Activated naive CD4-positive, alpha-beta T cell treated with anti-CD3 and anti-CD28 coated beads for 36 hours (primary cell): ENCODE data around the gene SNX20. TPM values are rescaled to one million over a fixed set of nuclear protein-coding genes. Genes with fewer than 3 reads are reported as not detected.

Experiments used
- CTCF ChIA-PET: fragments of 350-600 bp; sonication (Branson Sonifier 250); formaldehyde crosslinking; loops from one replicate; lab custom pipeline; 2021; ENCODE audit warnings: antibody characterized with exemption; lab: Charles Lee
- DNase-seq: peaks from one replicate; pipeline ENCODE4 v3.0.0-alpha.2; 2020
- H3K27ac Mint-ChIP-seq: one replicate; pipeline ENCODE4 v1.8.0; 2021; ENCODE audit warnings: mild to moderate bottlenecking, mixed read lengths
- H3K27me3 Mint-ChIP-seq: one replicate; pipeline ENCODE4 v1.8.0; 2021; ENCODE audit warnings: low read depth, mixed read lengths
- H3K36me3 Mint-ChIP-seq: one replicate; pipeline ENCODE4 v1.8.0; 2021; ENCODE audit warnings: low read depth, mixed read lengths
- H3K4me1 Mint-ChIP-seq: one replicate; pipeline ENCODE4 v1.8.0; 2021; ENCODE audit warnings: low read depth, mixed read lengths
- H3K4me3 Mint-ChIP-seq: one replicate; pipeline ENCODE4 v1.8.0; 2021; ENCODE audit warnings: mild to moderate bottlenecking, moderate library complexity, mixed read lengths
- H3K9me3 Mint-ChIP-seq: one replicate; pipeline ENCODE4 v1.8.0; 2021; ENCODE audit warnings: mixed read lengths
- intact Hi-C: fragments of 100-400 bp; cut with micrococcal nuclease; formaldehyde crosslinking; loops from one replicate; pipeline ENCODE4 v1.15.1; 2023
- total RNA-seq, 2 experiments: library from RNA; stranded (reverse); gene quantifications; one replicate each; pipeline ENCODE4 v1.2.3, GENCODE V29; 2021

Gene SNX20, protein sequence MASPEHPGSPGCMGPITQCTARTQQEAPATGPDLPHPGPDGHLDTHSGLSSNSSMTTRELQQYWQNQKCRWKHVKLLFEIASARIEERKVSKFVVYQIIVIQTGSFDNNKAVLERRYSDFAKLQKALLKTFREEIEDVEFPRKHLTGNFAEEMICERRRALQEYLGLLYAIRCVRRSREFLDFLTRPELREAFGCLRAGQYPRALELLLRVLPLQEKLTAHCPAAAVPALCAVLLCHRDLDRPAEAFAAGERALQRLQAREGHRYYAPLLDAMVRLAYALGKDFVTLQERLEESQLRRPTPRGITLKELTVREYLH
- 10 to 100 TPM; 29.6 to 30.3 TPM for total RNA-seq

DNA sequence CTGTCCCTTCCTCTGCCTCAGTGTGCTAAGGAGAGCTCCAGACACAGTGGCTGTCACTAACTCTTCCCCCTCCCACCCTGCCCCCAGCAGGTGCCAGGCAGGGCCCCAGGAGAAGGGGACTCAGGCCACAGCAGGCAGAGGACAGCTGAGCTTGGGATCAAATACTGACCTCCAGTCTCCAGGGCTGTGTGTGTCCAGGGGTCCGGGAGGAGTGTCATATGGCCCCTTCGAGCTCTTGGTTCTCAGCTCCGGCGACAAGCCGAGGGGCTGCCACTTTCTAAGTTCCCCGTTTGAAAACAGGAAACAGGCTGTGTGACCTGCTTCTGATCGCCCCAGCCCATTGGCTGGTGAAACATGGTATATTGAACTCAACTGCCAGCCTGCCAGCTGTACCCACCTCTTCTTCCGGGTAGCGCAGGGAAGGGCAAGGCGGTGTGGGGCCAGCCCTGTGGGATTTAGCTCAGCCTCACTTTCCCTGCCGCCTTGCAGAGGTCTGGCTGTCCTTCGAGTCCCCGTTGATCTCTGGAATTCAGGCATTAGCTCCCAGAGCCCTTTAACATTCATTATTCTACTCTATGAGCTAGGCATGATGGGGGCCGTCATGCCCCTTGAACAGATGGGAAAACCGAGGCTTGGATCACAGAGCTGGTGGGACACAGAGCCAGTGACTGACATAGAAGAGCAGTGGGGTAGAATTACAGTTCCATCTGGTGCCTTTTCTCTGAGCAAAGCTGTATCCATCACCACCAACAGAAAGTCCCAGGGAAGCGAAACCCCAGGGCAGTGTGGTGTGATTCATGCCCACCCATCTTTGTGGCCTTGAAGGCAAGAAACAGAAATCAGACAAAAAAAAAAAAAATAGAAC is at the start of gene SNX20:
Gene SNX20, minus strand, starts transcription at position 292 of the 865 bp plus-strand sequence. CDS start 3,786 bp downstream, outside the sequence.
- peaks cover 16% of the 10 kb centered on the region for H3K36me3 Mint-ChIP-seq
- H3K4me1 Mint-ChIP-seq = peaks cover 81% of the 10 kb centered on the region
- peak; percentile 78 for DNase-seq
- no peaks in the 10 kb centered on the region for H3K9me3 Mint-ChIP-seq
- intact Hi-C loops = no loop called here
- CTCF ChIA-PET = interaction anchor here (0.6 to 24.9 kb wide), 8 partner anchors 14 to 321 kb away, joined by 3 to 532 read pairs (median 8); partner anchors contain the start of gene CYLD
- H3K27ac Mint-ChIP-seq = peak within 1 kb of the TSS; percentile 93
- H3K4me3 Mint-ChIP-seq = peak within 1 kb of the TSS; percentile 83
- no peaks in the 10 kb centered on the region for H3K27me3 Mint-ChIP-seq

DNA sequence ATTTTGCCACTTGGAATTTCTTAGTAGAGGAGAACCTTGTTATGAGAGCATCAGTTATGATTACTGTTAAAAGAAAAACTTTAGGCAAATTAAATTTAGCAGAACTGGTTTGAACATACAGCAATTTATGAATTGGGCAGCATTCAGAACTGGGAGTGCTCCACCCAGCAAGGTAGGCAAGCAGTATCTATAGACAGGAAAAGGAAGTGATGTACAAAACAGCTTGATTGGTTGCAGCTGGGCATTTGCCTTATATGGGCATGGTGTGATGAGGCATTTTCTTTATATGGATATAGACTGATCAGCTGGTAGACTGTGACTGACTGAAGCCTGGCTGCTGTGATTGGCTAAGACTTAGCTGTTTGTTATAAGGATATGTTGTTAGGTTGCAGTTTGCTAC is 43.2 kb upstream of the SNX20 start:
- Mint-ChIP-seq H3K27ac (no peak overlapping the region), H3K4me1 (peaks cover 29% of the 10 kb centered on the region), H3K36me3 (peaks cover 3% of the 10 kb centered on the region), H3K27me3 (no peaks in the 10 kb centered on the region), H3K4me3 (no peak overlapping the region), H3K9me3 (peaks cover 8% of the 10 kb centered on the region)
- intact Hi-C loops = no loop called here
- CTCF ChIA-PET = interaction anchor here (0.6 to 1.3 kb wide), 2 partner anchors 10 to 59 kb away, joined by 3 to 4 read pairs; no protein-coding TSS in a partner anchor
- no peak for DNase-seq

DNA sequence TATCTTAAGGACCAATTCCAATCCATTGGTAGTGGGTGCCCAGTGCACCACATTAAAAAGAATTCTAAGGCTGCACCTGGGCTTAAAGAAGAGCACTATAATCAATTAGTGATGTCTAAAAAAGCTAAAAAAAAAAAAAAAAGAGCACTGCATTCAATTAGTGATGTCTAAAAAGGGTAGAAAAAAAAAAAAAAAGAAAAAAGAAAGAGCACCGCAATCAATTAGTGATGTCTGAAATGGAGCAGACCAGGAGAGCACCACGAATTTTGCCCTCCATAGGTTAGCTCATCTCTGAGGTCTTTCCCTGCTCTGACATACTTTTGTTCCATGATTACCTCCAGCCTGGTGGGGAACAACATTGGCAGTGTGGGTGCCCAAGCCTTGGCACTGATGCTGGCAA is 41.8 kb upstream of the SNX20 start:
- Mint-ChIP-seq H3K27ac (no peak overlapping the region), H3K4me1 (peaks cover 32% of the 10 kb centered on the region), H3K36me3 (peaks cover 3% of the 10 kb centered on the region), H3K9me3 (peaks cover 8% of the 10 kb centered on the region), H3K4me3 (no peak overlapping the region), H3K27me3 (no peaks in the 10 kb centered on the region)
- intact Hi-C loops = no loop called here
- CTCF ChIA-PET = interaction anchor here (1.0 kb wide), 1 partner anchor 9 kb away, joined by 3 read pairs; no protein-coding TSS in a partner anchor
- no peak for DNase-seq

DNA sequence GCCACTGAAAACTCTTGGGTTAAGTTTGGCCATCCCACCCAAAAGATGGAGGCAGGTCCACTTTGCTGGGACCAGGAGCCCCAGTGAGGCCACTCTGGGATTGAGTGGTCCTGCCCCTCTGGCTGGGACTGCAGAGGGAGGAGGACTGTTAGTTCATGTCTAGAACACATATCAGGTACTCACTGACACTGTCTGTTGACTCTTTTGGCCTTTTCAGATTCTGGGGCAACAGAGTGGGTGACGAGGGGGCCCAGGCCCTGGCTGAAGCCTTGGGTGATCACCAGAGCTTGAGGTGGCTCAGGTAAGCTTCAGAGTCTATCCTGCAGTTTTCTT is 41.3 kb upstream of the SNX20 start:
- intact Hi-C loops = no loop called here
- CTCF ChIA-PET = interaction anchor here (0.6 to 1.4 kb wide), 5 partner anchors 9 to 84 kb away, joined by 3 to 5 read pairs (median 3); no protein-coding TSS in a partner anchor
- H3K4me1 Mint-ChIP-seq = peaks cover 34% of the 10 kb centered on the region
- DNase-seq = no peak
- H3K27ac Mint-ChIP-seq = no peak overlapping the region
- H3K4me3 Mint-ChIP-seq = no peak overlapping the region
- peaks cover 8% of the 10 kb centered on the region for H3K9me3 Mint-ChIP-seq
- no peaks in the 10 kb centered on the region for H3K27me3 Mint-ChIP-seq
- H3K36me3 Mint-ChIP-seq = peaks cover 3% of the 10 kb centered on the region

DNA sequence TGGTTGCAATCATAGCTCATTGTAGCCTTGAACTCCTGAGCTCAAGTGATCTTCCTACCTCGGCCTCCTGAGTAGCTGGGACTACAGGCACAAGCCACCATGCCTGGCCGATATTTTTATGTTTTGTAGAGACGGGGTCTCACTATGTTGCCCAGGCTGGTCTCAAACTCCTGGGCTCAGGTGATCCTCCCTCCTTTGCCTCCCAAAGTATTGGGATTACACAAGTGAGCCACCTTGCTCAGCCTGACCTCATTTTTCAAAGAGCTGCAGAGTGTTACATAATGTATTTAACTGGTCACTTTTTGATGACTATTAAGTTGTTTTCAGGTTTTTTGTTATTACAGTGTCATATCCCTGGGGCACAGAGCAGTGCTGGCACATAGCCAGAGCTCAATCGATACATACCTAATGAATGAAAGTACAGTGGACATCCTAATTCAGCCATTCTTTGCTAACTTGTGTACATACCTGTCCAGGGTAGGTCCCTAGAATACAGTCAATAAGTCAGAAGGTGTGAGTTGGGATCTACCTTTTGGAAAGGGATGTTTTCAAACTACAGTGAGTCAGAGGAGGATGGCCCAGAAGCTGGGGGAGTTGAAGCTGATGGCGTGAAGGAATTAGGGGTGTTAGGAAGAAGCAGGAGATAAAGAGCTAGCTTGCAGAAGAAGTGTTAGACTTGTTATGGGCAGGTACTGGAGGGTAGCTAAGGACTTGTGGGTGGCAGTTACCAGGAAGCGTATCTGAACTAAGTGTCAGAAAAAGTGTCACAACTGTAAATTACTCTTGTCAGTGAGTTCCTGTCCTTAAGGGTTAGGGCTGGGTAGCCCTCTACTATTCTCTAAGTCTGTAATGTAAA is 40.7 kb upstream of the SNX20 start:
- Mint-ChIP-seq H3K4me3 (no peak overlapping the region), H3K27ac (no peak overlapping the region), H3K27me3 (no peaks in the 10 kb centered on the region), H3K9me3 (peaks cover 8% of the 10 kb centered on the region), H3K36me3 (peaks cover 3% of the 10 kb centered on the region), H3K4me1 (peaks cover 35% of the 10 kb centered on the region)
- DNase-seq = no peak
- CTCF ChIA-PET = interaction anchor here (0.6 to 2.0 kb wide), 9 partner anchors 9 to 528 kb away, joined by 3 to 9 read pairs (median 3); no protein-coding TSS in a partner anchor
- intact Hi-C loops = no loop called here

DNA sequence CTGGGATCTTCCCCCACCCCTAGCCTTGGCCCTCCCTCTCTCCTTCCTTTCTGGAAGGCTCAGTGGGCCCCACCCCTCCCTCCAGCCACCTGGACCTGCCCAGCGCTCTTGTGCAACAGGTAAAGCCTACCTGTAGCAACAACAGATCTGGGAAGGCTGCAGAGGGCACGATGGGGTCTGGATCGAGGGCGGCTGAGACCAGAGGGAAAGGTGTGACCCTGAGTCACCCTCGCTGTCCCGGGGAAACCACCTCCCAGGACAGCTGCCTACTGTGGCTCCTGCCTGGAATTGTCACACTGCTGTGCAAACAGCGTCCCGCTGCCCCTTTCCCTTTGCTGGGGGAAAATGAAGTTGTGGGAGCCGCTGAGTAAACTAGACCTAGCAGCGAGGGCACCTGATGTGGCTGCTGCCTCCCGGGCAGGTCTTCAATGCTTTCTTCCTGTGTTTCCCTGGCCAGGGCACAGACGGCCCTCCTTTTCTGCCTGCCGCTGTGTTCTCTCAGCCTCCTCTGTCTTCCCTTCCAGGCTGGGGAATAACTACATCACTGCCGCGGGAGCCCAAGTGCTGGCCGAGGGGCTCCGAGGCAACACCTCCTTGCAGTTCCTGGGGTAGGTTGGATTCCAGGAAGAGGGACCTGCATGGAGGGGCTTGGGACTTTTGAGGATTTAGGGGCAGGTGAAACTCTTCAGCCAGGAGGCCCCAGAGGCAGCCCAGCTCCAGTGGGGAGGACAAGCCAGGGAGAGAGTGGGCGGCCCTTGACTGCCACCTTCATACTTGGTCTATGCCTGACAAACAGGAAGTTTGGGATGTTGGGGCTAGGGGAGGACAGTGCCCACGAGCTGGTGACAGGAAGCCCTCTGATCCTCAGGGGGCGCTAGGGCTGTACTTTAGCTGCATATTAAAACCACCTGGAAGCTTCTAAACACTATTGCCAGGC is 38.6 kb upstream of the SNX20 start:
- Mint-ChIP-seq H3K4me1 (peaks cover 35% of the 10 kb centered on the region), H3K27me3 (no peaks in the 10 kb centered on the region), H3K36me3 (peaks cover 3% of the 10 kb centered on the region), H3K27ac (no peak overlapping the region), H3K9me3 (peaks cover 8% of the 10 kb centered on the region), H3K4me3 (no peak overlapping the region)
- CTCF ChIA-PET = interaction anchor here (0.8 to 2.0 kb wide), 9 partner anchors 10 to 301 kb away, joined by 3 to 9 read pairs (median 3); no protein-coding TSS in a partner anchor
- peak; percentile 50 for DNase-seq
- intact Hi-C loops = loop anchor here (1.0 kb wide), 2 partner anchors 22 to 87 kb away; no protein-coding TSS in a partner anchor

DNA sequence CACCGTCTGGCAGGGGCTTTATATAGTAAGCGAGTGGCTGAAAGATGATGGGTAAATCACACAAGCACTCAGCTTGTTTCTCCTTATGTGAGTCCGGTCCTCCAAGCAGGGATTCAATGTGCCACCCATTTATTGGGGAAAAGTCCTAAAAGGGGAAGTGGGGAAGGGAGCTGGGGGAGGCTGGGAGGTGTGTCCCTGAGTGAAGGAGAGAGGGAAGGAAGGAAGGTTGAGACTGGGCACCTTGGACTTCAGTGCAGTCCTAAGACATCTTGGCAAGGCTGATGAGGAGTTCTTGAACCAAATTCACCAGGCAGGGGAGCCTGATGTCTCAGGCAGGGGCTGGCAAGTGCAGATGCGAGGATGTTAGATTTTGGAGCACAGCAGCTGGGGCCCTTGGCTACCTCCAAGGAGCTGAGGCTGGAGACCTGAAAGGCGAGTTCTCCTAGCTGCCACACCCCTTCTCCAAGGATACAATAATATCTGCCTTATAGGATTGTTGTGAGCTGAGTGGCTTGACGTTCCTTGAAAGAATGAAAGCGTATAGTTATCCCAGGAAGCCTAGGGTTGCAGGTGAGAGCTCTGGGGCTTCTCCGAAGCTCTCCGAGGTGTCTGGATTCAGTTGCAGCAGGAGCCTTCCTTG is 37.8 kb upstream of the SNX20 start:
- no peak overlapping the region for H3K4me3 Mint-ChIP-seq
- peaks cover 1% of the 10 kb centered on the region for H3K9me3 Mint-ChIP-seq
- no peak for DNase-seq
- no peaks in the 10 kb centered on the region for H3K27me3 Mint-ChIP-seq
- peaks cover 3% of the 10 kb centered on the region for H3K36me3 Mint-ChIP-seq
- H3K27ac Mint-ChIP-seq = no peak overlapping the region
- CTCF ChIA-PET = interaction anchor here (0.6 to 0.7 kb wide), 2 partner anchors 26 to 34 kb away, joined by 4 read pairs; no protein-coding TSS in a partner anchor
- peaks cover 31% of the 10 kb centered on the region for H3K4me1 Mint-ChIP-seq
- intact Hi-C loops = no loop called here

DNA sequence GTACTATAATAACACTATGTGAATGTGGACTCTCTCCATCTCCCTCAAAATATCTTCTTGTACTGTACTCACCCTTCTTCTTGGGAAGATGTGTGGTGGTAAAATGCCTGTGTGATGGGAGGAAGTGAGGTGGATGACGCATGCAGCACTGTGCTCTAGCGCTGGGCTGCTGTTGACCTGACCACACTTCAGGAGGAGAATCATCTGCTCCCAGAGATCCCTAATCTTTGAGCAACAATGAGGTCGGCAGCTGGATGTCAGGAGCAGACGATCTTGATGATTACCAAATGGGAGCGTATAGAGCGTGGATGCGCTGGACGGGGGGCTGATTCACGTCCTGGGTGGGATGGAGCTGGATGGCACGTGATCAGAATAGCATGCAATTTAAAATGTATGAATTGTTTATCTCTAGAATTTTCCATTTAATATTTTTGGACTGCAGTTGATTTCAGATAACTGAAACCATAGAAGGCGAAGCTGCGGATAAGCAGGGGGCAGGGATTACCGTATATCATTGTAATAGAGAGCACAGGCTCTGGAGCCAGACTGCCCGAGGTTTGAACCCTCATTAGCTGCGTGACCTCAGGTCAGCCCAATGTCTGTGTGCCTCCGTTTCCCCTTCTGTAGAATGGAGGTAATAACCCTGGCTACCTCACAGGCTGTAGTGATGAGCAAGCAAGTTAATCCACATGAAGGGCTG is 37.1 kb upstream of the SNX20 start:
- Mint-ChIP-seq H3K27ac (no peak overlapping the region), H3K4me1 (peaks cover 31% of the 10 kb centered on the region), H3K9me3 (no peaks in the 10 kb centered on the region), H3K36me3 (peaks cover 2% of the 10 kb centered on the region), H3K4me3 (no peak overlapping the region), H3K27me3 (no peaks in the 10 kb centered on the region)
- no peak for DNase-seq
- intact Hi-C loops = no loop called here
- CTCF ChIA-PET = interaction anchor here (0.6 to 0.7 kb wide), 2 partner anchors 27 to 33 kb away, joined by 4 read pairs; no protein-coding TSS in a partner anchor

DNA sequence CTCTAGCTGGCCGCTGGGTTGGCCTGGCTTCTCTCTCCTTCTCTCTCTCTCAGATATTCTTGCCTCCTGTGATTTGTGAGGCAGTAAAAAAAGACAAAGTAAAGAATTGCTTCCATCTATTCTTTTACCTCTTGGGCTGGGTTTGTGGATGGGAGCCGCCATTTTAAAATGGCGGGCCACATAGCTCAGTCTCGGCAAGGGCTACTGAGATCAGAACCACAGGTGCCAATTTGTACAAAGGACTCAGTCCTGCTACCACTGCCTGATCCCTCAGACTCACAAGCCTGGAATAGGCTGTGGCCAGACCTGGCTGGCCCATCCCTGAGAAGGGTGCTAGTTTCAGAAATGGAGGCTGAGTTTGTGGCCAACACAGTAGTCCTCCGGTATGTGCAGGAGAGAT is 36.4 kb upstream of the SNX20 start:
- DNase-seq = no peak
- CTCF ChIA-PET = interaction anchor here (1.7 kb wide), 1 partner anchor 27 kb away, joined by 4 read pairs; no protein-coding TSS in a partner anchor
- Mint-ChIP-seq H3K4me3 (no peak overlapping the region), H3K9me3 (no peaks in the 10 kb centered on the region), H3K36me3 (no peaks in the 10 kb centered on the region), H3K27ac (no peak overlapping the region), H3K4me1 (peaks cover 32% of the 10 kb centered on the region), H3K27me3 (no peaks in the 10 kb centered on the region)
- intact Hi-C loops = no loop called here

DNA sequence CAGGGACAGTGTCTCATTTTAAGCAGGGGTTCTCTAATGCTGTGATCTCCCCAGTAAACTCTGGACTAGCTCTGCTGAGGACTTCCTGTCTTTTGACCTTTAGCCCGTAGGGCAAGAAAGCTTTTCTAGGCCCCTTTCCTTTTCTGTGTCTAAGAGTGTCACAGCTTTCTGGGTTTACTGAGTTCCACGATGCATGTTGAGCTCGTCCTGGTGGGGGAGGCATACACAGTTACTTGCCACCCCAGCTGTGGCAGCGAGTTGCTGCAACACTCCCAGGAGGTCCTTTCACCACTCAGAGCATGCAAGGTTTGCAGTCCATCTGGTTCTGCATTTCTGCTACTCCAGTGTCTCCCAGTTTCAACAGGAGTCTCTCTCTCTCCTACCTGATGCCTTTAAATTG is 36.0 kb upstream of the SNX20 start:
- no peak overlapping the region for H3K4me3 Mint-ChIP-seq
- CTCF ChIA-PET = interaction anchor here (0.6 to 1.7 kb wide), 2 partner anchors 10 to 27 kb away, joined by 3 to 4 read pairs; no protein-coding TSS in a partner anchor
- intact Hi-C loops = no loop called here

More for the DNA sequence above, 36.0 kb upstream of the SNX20 start:
- DNase-seq = no peak
- Mint-ChIP-seq H3K27me3 (no peaks in the 10 kb centered on the region), H3K36me3 (no peaks in the 10 kb centered on the region), H3K27ac (no peak overlapping the region), H3K9me3 (no peaks in the 10 kb centered on the region), H3K4me1 (peaks cover 30% of the 10 kb centered on the region)
